GM12891 (cell line): ENCODE data around the gene GTF3C2.

ENCODE experiments used
- POLR2A ChIP-seq: IDR thresholded peaks from 2 replicates; pipeline ENCODE4 v1.6.1; 2011; ENCODE audit warnings: low read depth, low read length, control low read depth
- POLR2AphosphoS5 ChIP-seq: IDR thresholded peaks from 2 replicates; pipeline ENCODE4 v1.6.1; 2011; ENCODE audit warnings: low read depth, low read length, control low read depth
- TAF1 ChIP-seq: IDR thresholded peaks from 2 replicates; pipeline ENCODE4 v1.6.1; 2011; ENCODE audit warnings: low read depth, low read length, control low read depth

GRCh38 chr2:27285481-27285880, 71.1 kb downstream of the GTF3C2 start:
- TF ChIP-seq POLR2A (no peak), TAF1 (no peak), POLR2AphosphoS5 (no peak)
